ENCODE measurements around the gene ZBTB16.

ZBTB16 gene

DNA sequence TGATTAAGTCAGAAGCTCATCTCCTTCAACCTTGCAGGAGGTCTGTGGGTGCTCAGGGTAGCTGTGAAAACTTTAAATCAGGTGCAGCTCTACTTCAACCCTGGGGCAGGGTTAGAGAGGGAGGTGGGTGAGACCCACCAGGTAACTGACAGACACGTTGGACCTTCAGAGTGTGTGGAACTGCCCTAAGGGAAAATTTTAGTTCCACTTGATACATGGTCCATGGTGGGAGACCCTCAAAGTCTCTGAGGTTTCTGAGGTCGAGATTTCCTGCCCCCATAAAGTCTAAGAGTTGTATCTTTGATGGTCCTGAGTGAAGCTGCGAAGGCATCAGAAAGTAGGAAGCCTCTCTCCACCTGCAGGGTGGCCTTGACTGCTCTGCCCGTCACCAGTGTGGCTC, 212.8 kb downstream of the ZBTB16 start:
- DNase-seq, result peak in 1 of 2 donors; percentile 0

DNA sequence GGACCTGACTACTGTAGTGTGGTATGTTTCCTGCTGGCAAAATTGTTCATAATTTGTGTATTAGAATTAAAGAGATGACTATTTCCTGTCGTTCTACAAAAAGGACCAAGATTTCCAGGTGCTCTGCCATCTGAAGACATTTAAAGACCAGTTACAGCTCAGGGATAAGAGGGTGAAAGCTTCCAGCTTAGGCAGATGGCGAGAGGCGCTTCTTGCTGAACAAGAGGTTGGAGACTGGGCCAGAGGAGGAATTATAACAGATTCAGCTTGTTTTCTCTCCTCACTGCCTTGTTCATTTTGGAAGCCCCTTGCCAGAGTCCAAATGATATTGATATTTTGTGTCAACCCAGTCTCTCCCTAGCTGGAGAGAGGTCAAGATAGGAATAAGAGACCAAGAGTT, 213.6 kb downstream of the ZBTB16 start:
- no peak for DNase-seq

DNA sequence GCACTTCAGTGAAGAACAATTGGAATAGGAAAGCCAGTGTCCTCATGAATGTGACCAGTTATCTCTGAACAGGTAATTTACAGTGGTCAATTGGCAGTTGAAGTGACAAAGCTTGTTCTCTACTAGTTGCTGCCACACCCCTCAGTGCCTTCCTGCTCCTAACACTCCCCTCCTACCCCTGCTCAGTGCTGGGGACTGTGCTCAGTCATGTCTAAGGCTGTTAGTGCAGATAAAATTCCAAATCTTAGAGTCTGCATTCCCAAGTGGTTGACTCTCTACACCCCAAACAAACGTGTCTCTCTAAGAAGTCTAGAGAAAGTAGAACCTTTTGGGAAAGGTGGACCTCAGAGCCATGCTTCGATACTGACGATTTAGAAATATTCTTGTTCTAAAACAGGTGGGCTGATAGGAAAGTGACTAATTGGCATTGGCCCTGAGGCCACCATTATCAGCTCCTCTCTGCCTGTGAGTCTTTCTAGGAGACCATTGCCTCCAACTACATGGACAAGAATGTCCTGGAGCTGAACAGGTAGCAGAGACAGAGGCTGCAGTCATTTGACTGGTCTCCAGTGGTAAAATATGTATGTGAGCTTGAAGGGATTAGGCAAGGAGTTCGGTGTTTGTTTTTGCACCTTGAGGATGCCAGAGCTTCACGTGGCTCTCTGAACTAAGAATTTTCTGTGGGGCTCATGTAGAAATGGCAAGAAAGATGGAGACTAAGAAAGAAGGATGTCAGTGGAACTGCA, 214.6 kb downstream of the ZBTB16 start:
- DNase-seq, result no peak

DNA sequence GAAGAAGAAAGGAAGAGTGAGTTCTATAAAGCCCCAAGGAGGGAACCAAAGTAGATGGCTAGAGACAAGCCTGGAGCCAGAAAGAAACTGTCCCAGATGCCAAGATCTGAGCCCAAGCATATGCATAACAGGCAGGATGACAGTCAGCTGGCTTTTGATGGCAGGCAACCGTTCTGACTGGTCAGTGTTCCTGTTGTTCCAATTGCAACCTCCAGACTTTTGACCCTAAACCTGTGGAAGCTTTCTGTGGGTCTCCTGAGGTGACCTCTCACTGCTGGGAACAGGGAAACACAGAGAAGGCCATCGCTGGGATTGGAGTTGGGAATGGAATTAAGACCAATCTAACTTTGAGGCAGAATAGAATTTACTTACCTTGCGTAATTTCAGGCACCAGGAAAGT, 215.1 kb downstream of the ZBTB16 start:
- no peak for DNase-seq

DNA sequence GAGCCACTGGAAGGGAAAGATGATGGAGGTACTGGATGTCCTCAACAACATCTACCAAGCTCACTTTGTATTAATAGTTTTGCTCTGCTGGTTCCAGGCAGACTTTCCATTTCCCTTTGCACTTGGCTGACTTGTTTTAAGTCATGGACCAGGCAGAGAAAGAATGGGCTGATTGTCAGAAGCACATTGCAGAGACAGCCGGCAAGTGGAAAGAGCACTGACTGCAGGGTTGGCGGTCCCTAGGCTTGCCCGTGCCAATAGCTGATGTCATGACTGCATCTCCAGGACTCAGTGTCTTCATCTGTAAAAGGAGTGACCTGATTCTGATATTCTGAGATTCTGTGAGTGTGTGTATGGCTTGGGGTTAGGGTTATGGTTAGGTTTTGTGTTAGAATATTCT, 215.8 kb downstream of the ZBTB16 start:
- DNase-seq, result no peak

DNA sequence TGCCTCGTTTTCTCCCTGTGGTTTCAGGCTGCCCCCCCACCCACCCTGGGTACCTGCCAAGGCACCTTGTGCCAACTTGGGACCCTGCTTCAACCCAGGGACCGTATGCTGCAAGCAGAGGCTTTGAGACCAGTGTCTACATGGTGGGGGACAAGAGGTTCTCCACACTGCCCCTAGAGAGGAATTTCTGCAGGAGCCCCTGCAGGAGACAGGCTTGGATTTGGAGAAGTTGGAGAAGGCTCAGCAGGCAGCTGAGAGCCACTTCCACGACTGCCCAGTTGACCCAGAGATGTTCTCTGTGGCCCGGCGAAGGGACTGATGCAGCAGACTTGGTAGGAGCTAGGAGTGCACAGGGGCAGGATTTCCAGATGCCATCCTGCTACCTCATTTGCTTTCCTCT, 216.6 kb downstream of the ZBTB16 start:
- DNase-seq, result no peak

DNA sequence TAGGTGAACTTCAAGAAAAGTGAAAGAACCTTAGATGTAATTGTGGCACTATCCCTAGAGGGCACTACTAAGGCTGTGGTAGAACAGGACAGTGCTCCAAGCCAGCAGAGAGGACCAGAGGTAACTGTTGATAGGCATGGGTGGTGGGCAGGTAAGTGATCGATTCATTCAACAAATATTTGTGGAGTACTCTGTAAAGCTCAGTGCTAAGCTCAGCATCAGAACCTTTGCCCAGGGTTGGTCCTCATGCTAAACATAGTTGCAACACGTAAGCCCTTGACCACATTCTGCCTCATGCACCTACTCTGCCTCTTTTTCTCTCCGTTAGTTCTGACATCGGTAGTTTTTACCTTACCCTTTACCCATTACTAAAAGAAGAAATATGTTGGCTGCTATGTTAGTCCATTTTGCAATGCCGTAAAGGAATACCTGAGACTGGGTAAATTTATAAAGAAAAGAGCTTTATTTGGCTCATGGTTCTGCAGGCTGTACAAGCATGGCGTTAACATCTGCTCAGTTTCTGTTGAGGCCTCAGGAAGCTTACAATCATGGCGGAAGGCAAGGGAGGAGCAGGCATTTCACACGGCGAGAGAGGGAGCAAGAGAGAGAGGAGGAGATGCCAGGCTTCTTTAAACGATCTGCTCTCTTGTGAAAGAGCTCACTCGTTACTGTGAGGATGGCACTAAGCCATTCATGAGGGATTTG, 218.3 kb downstream of the ZBTB16 start:
- DNase-seq, result no peak

DNA sequence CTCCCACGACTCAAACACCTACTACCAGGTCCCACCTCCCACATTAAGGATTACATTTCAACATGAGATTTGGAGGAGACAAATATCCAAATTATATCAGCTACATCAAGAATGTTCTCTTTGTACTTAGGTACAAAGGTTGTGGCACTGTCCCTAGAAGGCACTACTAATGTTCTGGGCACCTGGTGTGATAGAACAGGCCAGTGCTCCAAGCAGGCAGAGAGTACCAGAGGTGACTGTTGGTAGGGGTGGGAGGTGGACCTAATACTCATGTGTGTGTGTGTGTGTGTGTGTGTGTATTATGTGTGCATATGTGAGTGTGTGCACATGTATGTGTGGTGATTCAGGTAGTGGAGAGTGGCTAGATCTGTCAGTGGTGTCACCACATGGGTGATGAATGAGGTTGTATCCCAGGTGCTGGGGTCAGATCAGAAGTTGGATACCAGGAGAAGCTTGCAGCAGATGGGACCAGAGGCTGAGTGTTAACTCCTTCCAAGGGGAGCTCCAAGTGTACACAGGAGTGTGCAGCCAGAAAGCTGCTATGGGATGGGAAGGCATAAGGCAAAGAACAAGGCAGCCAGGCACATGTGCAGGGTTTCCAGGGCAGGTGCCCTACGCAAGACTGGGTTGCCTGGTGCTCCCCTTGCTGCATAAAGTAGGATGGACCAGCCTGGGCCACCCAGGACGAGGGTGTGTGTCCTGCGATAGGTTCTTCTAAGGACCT, 219.0 kb downstream of the ZBTB16 start:
- DNase-seq, result no peak

DNA sequence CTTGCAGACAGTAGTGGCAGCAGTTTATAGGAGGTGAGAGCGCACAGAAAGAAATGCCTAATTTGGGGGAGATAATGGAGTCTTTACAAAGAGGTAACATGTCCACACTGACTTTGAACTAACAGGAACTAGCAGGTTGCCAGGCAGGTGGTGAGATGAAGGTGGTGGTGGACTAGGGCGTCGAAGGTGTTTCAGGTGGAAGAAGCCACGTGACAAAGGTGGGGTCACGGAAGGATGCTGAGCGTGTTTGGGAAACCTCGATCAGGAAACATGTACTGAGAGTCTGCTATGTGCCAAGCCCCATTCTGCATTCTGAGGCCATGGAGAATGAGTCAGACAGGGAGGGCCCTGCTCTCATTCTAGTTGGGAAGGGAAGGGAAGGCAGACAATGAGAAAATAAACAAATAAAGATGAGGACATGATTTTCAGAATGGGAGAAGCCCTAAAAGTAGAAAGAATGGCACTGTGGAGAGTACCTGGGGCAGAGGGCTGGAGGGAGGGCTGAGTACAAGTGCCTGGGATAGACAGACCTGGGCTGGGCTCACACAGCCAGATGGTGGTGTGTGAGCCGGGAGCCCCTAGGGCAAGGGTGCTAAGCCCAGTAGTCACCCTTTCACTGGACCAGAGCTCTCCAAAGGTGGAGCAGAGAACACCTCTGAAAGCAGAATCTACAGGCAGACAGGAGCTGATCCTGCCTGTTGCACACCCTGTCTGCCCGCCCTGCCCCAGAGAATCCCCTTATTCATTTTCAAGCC, 220.5 kb downstream of the ZBTB16 start:
- DNase-seq, result no peak

DNA sequence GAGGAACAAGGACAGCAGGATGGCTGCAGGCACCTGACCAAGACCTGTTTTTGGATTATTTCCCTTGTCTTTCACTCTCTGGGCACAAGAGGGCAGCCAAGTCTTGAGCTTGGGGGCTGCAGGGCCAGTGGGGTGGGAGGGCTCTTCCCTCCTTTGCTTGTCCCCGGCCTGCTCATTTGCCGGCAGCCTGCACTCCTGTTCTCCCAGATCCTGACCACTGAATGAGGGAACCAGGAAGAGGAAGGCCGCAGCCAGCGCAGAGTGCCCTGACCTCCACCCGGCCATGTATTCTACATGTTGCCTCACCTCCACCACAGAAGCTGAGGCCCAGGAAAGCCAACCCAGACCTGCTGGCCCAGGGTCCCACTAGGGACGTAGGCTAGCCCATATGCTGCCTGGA, 221.2 kb downstream of the ZBTB16 start:
- DNase-seq, result peak in 1 of 2 donors; percentile 24

DNA sequence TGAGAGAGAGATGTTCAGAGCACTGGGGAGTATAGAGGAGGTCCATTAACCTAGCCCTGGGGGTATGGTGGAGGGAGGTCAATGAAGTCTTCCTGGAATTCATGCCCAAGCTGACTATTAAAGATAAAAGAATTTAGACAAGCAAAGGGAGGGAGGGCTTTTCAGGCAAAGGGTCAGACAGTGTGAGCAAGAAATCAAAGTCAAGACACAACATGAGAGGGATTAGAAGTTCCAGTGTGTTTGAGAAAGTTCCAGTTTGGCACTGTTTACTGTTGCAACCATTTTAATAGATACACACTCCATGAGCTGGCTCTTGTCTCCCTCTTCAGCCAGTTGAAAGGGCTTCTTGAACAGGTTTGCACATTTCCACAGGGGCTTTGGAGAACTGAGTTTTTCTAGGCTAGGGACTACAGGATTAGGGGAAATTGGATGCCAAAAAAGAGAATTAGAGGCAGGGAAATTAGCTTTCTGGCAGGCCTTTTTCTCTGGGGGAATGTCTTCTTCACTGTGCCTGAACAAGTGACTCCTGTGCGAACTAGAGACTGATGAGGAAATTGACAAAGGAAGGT, 222.0 kb downstream of the ZBTB16 start:
- no peak for DNase-seq

DNA sequence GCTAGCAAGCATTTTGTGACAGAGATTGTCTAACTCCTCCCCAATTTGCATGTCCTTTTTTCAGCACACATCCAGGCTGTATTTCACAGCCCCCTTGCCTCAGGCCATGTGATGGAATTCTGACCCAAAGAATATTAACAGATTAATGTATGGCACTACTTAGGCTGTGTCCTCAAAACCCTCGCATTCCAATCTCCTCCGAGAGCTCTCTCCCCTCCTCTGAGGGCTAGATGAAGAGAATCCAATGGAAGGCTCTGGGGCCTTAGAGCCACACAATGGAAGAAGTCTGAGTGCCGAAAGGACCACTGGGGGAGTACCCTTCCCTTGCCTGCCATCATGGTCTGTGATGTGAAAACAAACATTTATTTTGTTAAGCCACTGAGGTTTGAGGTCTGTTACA, 223.0 kb downstream of the ZBTB16 start:
- no peak for DNase-seq

DNA sequence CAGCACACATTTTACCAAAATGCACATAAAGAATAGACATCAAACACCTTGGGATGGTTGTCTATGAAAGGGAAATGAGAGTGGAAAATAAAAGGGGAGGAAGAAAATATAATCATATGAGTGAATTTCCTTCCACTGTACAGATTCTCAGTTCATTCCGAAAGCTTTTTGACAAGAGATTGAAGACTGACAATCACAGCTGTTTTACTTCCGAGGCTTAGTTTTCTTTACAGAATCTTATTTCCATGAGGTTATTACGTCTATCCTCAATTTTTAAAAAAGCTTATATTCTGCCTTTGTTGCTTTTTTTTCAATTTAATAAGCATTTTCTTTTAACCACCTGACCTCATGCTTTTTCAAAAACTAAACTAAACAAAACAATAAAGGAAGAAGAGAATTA, 223.9 kb downstream of the ZBTB16 start:
- DNase-seq, result no peak

DNA sequence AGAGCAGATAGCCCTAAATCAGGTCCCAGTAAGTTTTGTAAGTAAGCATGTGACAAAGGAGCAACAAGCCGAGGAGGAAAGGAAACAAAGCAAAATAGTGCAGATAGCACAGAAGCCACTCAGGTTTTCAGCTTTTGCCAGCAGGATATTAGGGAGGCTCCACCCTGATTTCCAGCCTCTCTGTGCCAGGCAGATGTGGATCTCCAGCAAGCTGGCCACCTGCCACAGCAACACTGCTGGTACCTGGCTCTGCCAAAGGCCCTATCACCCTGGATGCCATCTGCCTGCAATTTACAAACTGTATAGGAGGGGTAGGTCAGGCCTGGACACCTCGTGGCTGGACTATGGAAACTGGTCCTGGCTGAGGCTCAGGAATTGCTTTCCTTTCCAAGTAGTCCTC, 224.5 kb downstream of the ZBTB16 start:
- no peak for DNase-seq

DNA sequence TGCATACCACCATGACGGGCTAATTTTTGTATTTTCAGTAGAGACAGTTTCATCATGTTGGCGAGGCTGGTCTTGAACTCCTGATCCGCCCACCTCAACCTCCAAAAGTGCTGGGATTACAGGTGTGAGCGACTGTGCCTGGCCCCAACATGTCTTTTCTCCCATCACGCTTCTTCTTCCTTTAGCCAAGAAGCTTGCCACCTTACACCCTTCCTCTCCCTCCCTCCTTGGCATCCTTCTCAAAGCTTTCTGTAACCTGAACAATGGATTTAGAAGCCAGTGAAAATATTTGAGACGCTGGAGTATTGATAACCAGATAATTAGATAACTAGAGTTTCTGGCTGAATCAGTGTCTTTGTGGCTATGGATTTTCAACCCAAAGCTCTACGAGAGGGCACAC, 225.4 kb downstream of the ZBTB16 start:
- DNase-seq, result no peak

DNA sequence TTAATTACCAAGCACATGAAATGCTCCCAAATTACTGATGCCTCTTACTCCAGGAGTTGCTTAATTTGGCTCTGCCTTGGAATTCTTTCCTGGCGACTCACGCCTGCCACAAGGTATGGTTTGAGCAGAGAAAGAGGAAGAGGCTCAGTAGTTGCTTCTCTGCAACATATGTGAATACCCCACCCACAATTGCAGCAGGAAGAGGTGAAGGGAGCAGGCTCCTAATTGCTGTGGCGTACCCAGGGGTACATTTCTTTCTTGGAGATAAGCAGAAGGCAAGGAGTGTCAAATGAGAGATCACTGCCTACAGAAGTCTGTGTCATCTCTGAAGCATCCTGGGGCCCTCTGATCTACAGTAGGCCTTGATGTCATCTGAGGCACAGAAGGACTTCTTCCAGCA, 226.1 kb downstream of the ZBTB16 start:
- DNase-seq, result no peak

DNA sequence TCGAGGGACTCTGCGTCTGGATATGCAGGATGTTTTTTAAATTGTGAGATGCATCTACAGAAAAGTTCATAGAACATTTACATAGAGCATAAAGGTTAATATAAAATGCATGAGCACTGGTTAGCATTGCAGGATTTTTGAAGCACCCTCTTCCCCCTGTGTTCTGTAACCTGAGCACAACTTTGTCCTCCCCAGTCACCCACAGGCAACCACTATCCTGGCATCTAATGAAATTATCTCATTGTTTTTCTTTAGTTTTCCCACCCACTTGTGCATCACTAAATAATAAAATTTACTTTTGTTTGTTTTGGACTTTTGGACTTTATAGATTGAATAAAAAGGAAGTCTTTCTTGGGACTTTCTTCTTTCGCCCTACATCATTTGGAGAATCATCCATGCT, 226.7 kb downstream of the ZBTB16 start:
- DNase-seq, result no peak

DNA sequence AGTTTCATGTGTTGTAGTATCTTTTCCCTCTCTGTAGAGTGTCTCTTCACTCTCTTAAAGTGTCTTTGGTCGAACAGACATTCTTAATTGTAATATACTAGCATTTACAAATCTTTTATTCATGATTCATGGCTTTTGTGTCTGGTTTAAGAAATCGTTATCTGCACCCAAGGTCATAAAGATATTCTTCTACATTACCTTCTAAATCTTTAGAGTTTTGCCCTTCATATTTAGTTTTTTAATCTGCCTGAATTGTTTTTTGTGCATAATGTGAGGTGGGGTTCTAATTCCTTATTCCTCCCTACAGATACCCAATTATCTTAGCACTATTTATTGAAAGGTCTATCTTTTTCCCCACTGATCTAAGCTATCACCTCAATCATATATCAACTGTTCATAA, 227.6 kb downstream of the ZBTB16 start:
- no peak for DNase-seq

DNA sequence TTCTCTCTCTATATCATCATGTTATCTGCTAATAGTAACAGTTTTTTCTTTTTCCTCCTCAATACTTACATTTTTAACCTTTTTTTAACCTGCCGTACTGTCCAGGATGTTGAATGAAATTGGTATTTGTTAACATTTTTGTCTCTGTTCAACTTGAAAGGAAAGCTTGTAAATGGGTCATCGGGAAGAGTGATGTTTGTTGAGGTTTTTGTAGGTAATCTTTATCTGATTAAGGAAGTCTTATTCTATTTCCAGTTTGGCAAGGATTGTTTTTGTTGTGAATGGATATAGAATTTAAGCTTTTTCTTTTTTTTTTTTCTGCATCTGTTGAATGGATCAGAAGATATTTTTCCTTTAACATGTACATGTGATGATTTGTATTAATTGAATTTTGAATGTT, 228.6 kb downstream of the ZBTB16 start:
- DNase-seq, result no peak

DNA sequence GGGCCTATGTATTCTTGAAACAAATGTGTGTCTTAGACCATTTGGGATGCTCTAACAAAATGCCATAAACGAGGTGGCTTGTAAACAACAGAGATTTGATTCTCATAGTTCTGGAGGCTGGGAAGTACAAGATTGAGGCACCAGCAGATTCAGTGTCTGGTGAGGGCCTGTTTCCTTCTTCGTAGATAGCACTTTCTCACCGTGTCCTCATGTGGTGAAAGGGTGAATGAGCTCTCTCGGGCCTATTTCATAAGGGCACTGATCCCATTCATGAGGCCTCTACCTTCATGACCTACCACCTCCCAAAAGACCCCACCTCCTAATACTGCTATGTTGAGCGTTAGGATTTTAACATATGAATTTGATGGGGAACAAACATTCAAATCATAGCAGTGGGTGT, 230.3 kb downstream of the ZBTB16 start:
- DNase-seq, result no peak

DNA sequence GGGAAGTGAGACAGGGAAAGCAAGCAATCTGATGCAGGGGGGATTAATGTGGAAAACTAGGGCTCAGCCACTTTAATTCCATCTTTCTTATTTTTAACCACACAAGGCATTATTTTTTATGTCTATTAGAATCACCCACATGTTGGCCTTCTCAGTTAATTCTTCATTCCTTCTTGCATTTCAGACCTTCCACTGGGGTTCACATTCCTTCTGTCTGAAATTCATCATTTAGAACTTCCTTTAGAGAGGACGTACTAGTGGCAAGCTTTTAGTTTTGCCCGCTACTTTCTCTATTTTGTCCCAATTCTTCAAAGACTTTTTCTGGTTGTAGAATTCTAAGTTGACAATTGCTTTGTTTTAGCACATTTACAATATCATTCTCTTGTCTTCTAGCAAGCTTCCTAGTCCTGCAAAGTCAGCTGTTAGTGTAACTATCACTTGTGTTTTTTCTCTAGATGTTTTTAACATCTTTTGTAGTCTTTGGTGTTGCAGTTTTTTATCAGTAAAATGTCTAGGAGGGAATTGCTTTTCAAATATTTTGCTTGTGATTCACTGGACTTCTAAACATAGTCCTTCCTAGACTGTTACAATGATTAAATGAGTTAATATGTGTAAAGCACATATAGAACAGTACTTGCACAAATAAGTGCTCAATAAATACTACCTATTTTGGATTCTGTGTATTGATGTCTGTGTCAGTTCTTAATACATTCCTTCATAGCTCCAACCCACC, 231.2 kb downstream of the ZBTB16 start:
- DNase-seq, result no peak

DNA sequence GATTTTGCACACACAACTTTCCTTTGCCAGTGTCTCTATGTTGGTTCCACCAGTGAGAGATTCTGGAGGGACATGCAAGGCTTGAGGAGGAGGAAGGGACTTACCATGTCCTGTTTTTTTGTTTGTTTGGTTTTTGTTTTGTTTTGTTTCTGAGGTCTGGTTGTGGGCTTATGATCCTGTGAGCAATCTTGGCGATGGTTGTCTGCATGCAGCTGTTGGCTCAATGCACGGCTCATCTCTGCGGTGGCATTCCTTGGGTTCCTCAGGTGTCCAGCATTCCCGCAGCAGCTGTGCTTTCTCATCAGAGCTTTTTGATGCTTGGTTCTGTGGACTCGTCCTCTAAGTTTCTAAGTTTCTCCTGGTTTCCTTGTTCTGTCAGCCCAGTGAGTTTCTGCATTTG, 231.9 kb downstream of the ZBTB16 start:
- DNase-seq, result no peak

All from stimulated activated CD4-positive, alpha-beta T cell treated with anti-CD3 and anti-CD28 coated beads, Interleukin-2, amount 100 ng/mL, for 24 hours (primary cell).